ENCODE measurements around the gene MED17.

DNA sequence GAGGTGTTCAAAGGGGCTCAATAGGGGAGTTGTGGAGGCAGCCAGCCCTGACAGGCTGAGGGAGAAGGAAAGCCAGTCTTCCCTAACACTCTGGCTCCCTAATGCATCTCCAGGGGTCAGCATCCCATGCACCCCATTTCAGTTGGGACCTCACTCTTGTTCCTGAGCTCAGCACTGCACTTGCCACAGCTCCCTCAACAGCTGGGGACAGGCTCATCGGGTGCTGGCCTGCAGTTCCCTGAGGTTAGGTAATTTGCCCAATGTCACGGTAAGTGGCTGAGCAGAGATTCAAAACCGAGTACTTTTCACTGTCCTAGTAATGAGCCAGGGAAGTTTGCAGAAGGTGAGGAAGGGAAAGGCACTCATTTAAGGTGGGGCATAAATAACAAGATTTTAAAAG, 45.5 kb downstream of the MED17 start:
- TF ChIP-seq, protein P1, sequence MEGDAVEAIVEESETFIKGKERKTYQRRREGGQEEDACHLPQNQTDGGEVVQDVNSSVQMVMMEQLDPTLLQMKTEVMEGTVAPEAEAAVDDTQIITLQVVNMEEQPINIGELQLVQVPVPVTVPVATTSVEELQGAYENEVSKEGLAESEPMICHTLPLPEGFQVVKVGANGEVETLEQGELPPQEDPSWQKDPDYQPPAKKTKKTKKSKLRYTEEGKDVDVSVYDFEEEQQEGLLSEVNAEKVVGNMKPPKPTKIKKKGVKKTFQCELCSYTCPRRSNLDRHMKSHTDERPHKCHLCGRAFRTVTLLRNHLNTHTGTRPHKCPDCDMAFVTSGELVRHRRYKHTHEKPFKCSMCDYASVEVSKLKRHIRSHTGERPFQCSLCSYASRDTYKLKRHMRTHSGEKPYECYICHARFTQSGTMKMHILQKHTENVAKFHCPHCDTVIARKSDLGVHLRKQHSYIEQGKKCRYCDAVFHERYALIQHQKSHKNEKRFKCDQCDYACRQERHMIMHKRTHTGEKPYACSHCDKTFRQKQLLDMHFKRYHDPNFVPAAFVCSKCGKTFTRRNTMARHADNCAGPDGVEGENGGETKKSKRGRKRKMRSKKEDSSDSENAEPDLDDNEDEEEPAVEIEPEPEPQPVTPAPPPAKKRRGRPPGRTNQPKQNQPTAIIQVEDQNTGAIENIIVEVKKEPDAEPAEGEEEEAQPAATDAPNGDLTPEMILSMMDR (conservative IDR thresholded peaks at IDR 0.05; ENCODE audit: low read depth, low read length): no peak
- TF ChIP-seq EZH2 (IDR thresholded peaks at IDR 0.05; ENCODE audit: borderline replicate concordance, low read depth, low read length, poor library complexity, severe bottlenecking): no peak
